Measurements from ENCODE around the gene LILRB4. TPM values are rescaled to one million over a fixed set of nuclear protein-coding genes. Genes with fewer than 3 reads are reported as not detected.
A peak's percentile ranks its signal among the peaks of the same experiment; 100 is the strongest.

Gene LILRB4
- total RNA-seq, 1 donor from 2014 or later = 0.44 TPM

- DNase-seq = peak; percentile 51
- H3K27me3 Mint-ChIP-seq (ENCODE audit: unreplicated experiment) = peaks cover 2% of the 10 kb centered on the region
- peaks cover 9% of the 10 kb centered on the region for H3K4me1 Mint-ChIP-seq (ENCODE audit: low read depth, unreplicated experiment)
- H3K9me3 Mint-ChIP-seq (ENCODE audit: unreplicated experiment) = peaks cover 3% of the 10 kb centered on the region
- no peaks in the 10 kb centered on the region for H3K36me3 Mint-ChIP-seq (ENCODE audit: unreplicated experiment)
- no peak for TF ChIP-seq CTCF (IDR thresholded peaks at IDR 0.05; ENCODE audit: partially characterized antibody, unreplicated experiment)
- H3K4me3 Mint-ChIP-seq (ENCODE audit: unreplicated experiment) = peak overlapping the region; percentile 39
- H3K27ac Mint-ChIP-seq (ENCODE audit: unreplicated experiment) = peak overlapping the region; percentile 56
Measured at GRCh38 chr19:54654447-54655321, 8.1 kb upstream of the LILRB4 start.

- no peak for TF ChIP-seq CTCF (IDR thresholded peaks at IDR 0.05; ENCODE audit: partially characterized antibody, unreplicated experiment)
- Mint-ChIP-seq H3K27ac (ENCODE audit: unreplicated experiment) (no peak overlapping the region), H3K4me3 (ENCODE audit: unreplicated experiment) (no peak overlapping the region), H3K27me3 (ENCODE audit: unreplicated experiment) (peaks cover 6% of the 10 kb centered on the region), H3K9me3 (ENCODE audit: unreplicated experiment) (peaks cover 3% of the 10 kb centered on the region), H3K36me3 (ENCODE audit: unreplicated experiment) (no peaks in the 10 kb centered on the region), H3K4me1 (ENCODE audit: low read depth, unreplicated experiment) (peaks cover 10% of the 10 kb centered on the region)
- DNase-seq = no peak
Measured at GRCh38 chr19:54659300-54659699, 3.5 kb upstream of the LILRB4 start.

- DNase-seq = no peak
- Mint-ChIP-seq H3K36me3 (ENCODE audit: unreplicated experiment) (no peaks in the 10 kb centered on the region), H3K9me3 (ENCODE audit: unreplicated experiment) (peaks cover 3% of the 10 kb centered on the region), H3K4me3 (ENCODE audit: unreplicated experiment) (no peak overlapping the region), H3K4me1 (ENCODE audit: low read depth, unreplicated experiment) (peaks cover 2% of the 10 kb centered on the region), H3K27ac (ENCODE audit: unreplicated experiment) (no peak overlapping the region), H3K27me3 (ENCODE audit: unreplicated experiment) (peaks cover 6% of the 10 kb centered on the region)
- no peak for TF ChIP-seq CTCF (IDR thresholded peaks at IDR 0.05; ENCODE audit: partially characterized antibody, unreplicated experiment)
Measured at GRCh38 chr19:54660306-54660705, 2.5 kb upstream of the LILRB4 start.

- no peak overlapping the region for H3K27ac Mint-ChIP-seq (ENCODE audit: unreplicated experiment)
- H3K9me3 Mint-ChIP-seq (ENCODE audit: unreplicated experiment) = peaks cover 3% of the 10 kb centered on the region
- H3K36me3 Mint-ChIP-seq (ENCODE audit: unreplicated experiment) = peaks cover 4% of the 10 kb centered on the region
- no peak for DNase-seq
- H3K4me1 Mint-ChIP-seq (ENCODE audit: low read depth, unreplicated experiment) = peaks cover 2% of the 10 kb centered on the region
- no peak for TF ChIP-seq CTCF (IDR thresholded peaks at IDR 0.05; ENCODE audit: partially characterized antibody, unreplicated experiment)
- H3K27me3 Mint-ChIP-seq (ENCODE audit: unreplicated experiment) = peaks cover 8% of the 10 kb centered on the region
- no peak overlapping the region for H3K4me3 Mint-ChIP-seq (ENCODE audit: unreplicated experiment)
Measured at GRCh38 chr19:54660964-54661363, 1.8 kb upstream of the LILRB4 start.

GRCh38 chr19:54661846-54662481, 821 bp upstream of the LILRB4 start:
- Mint-ChIP-seq H3K27me3 (ENCODE audit: unreplicated experiment) (peaks cover 8% of the 10 kb centered on the region), H3K36me3 (ENCODE audit: unreplicated experiment) (peaks cover 4% of the 10 kb centered on the region), H3K4me1 (ENCODE audit: low read depth, unreplicated experiment) (peaks cover 2% of the 10 kb centered on the region), H3K9me3 (ENCODE audit: unreplicated experiment) (peaks cover 6% of the 10 kb centered on the region), H3K27ac (ENCODE audit: unreplicated experiment) (no peak overlapping the region), H3K4me3 (ENCODE audit: unreplicated experiment) (no peak overlapping the region)
- no peak for DNase-seq
- TF ChIP-seq CTCF (IDR thresholded peaks at IDR 0.05; ENCODE audit: partially characterized antibody, unreplicated experiment) = no peak
